Measurements from ENCODE around the gene HS6ST3.

DNA sequence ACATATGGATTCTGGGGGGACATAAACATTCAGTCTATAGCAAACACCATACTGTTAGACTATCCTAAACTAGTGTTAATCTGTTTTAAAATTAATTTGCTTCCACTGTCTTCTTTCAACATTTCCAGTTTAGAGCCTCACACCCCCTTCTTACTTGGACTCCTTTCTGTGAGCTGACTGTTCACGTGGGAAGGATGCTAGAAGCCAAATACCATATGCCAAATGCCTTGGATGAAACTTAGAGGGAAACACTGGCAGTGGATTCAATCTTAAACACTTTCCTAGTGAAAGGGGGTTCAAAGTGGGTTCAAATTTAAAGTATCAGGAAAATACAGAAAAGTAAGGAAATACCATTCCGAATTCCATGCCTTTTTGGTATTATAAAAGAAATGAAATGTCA is 113.6 kb downstream of the HS6ST3 start:
- TF ChIP-seq ZBTB33 (CRISPR knock-in tag; IDR thresholded peaks at IDR 0.05) (no peak), YY1 (IDR thresholded peaks at IDR 0.05; ENCODE audit: borderline replicate concordance in 1 of 3, control insufficient read depth in 1 of 3, extremely low read depth in 1 of 3, insufficient read depth in 3 of 3, insufficient read length in 1 of 3, insufficient replicate concordance in 2 of 3, low read depth in 1 of 3, low read length in 2 of 3) (no peak), GATA2 (CRISPR knock-in tag; IDR thresholded peaks at IDR 0.05) (no peak), TFAM (CRISPR knock-in tag; conservative IDR thresholded peaks at IDR 0.05) (no peak), PCBP1 (IDR thresholded peaks at IDR 0.05; ENCODE audit: low read depth, low read length, poor library complexity, severe bottlenecking) (no peak)
